Endometrial microvascular endothelial cells (primary cell): ENCODE measurements around the gene HSD3B1. TPM values are rescaled to one million over a fixed set of nuclear protein-coding genes. Genes with fewer than 3 reads are reported as not detected.

ENCODE experiments used
- in situ Hi-C: cut with HindIII; loops from 2 replicates; pipeline ENCODE4 v1.10.0; 2017; ENCODE audit warnings: low sequenced_read_pairs, low pct_unique_long_range_greater_than_20kb; ENCODE audit errors: inconsistent ontology term
- total RNA-seq: library from RNA; depleted of rRNA; stranded (reverse); fragments of >200 nt; gene quantifications from one replicate; pipeline ENCODE4 v1.2.3, GENCODE V29; 2015; ENCODE audit errors: inconsistent ontology term

The HSD3B1 gene
- not detected for total RNA-seq

DNA sequence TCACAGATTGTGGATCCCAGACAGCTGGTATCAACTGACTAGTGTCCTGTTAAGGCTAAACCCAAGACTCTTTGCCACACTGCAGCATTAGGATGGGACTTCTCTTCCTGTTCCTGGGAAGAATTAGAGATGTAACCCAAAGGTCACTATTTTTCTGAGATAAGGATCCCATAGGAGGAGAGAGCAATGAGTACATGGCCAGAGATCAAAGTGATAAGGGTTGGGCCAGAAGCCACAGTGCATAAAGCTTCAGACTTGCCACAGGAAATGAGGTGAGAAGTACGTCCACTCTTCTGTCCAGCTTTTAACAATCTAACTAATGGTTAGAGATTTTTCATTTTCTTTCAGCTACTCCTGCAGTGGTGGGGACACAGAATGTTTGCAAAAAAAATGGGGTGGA is at the start of gene HSD3B1:
Gene HSD3B1, plus strand, starts transcription at position 270 of the 400 bp plus-strand sequence. CDS start 267 bp downstream, outside the sequence.
- in situ Hi-C loops: no loop called here

DNA sequence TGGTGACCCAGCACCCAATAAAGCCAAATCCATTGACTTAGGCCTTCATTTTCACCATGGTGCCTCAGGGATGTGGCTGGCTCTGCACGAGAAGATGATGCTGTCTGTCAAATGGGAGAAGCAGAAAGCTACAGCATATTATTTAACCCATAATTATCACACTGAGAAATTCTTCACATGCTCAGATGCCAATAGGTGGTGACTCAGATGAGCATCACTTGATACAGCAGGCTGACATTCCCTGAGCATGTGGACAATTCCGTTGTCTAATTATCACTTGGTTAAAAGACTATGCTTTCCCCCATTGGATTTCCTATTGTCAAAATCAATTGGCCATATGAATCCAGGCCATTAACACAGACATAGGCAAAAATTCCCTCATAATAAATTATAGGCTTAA is 44.0 kb upstream of the HSD3B1 start:
- in situ Hi-C loops: no loop called here

DNA sequence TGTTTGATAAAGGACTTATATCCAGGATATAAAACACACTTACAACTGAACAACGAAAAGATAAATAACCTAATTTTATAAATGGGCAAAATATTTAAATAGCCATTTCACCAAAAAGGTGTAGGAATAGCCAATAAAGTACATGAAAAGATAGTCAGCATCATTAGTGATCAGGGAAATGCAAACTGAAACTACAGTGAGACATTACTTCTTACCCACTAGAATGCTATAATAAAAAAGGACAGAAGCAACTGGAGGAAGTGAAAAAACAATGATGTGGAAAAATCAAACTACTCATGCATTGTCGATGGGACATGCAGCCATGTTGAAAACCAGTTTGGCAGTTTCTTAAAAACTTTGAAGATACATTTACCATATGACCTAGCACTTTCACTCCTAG is 43.4 kb upstream of the HSD3B1 start:
- in situ Hi-C loops: no loop called here

DNA sequence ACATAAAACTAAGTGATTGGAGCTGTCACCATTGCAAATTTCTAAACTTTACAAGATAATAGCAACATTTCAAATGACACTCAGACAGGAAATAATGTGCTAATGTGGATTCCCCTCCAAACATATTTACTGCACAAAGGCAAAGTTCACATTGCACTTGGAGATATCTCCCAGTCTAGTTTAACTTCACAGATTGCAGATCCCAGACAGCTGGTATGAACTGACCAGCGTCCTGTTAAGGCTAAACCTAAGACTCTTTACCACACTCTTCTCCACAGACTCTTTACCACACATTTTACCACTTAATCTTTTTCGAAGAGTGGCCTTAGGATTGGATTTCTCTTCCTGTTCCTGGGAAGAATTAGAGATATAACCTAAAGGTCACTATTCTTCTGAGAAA is 40.6 kb upstream of the HSD3B1 start:
- in situ Hi-C loops: no loop called here

- in situ Hi-C loops: no loop called here
Measured at GRCh38 chr1:119467219-119467618, 39.8 kb upstream of the HSD3B1 start.

DNA sequence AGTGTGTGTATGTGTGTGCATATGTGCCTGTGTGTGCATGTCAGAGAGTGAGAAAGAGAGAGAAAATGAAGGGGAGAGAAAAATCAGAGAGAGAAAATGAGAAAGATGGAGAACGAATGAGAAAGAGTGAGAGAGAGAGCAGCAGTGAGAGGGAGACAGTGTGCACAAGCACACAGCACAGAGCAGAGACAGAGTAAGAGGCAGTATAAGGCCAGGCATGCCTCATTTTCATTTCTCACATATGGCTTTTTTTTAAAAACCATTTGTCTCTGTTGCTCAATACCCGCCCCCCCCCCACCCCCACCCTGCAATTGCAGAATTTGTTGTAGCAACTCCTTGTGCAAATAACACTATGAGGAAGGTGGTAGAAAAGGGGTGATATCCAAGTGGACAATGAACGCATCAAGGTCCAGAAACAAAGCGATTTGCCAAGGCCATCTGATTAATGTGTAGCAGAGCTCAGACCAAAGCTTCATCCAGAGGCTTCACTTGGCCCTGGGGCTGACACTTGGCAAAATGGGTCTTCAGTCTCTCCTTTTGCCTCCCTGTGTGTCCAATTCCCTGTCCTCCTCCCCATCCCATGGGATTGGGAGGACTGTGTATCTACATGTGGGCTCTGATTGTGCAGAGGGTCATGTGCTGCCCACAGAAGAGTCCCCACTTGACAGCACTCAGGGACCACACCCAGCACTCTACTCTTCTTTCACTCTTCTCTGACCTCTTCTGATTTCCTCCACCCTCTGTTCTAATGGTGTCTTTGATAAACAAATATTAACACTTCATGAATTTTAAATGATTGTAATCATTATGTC is 38.9 kb upstream of the HSD3B1 start:
- in situ Hi-C loops: no loop called here

- in situ Hi-C loops: no loop called here
Measured at GRCh38 chr1:119469741-119470140, 37.3 kb upstream of the HSD3B1 start.

- in situ Hi-C loops: no loop called here
Measured at GRCh38 chr1:119470377-119470776, 36.6 kb upstream of the HSD3B1 start.

DNA sequence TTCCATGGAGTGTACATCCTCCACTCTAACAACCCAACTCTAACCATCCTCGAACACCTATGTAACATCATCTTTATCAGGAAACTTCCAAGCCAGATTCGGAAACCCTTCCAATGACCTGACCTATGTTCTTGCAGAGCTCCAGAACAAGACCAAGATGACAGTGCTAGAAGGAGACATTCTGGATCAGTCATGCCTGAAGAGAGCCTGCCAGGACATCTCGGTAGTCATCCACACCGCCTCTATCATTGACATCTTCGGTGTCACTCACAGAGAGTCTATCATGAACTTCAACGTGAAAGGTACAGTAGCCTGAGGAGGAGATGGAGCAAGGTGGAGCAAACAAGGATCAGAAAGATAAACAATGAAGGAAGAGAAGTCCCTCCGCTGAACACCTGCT is 36.1 kb upstream of the HSD3B1 start:
- in situ Hi-C loops: no loop called here

- in situ Hi-C loops: no loop called here
Measured at GRCh38 chr1:119471566-119471965, 35.4 kb upstream of the HSD3B1 start.

DNA sequence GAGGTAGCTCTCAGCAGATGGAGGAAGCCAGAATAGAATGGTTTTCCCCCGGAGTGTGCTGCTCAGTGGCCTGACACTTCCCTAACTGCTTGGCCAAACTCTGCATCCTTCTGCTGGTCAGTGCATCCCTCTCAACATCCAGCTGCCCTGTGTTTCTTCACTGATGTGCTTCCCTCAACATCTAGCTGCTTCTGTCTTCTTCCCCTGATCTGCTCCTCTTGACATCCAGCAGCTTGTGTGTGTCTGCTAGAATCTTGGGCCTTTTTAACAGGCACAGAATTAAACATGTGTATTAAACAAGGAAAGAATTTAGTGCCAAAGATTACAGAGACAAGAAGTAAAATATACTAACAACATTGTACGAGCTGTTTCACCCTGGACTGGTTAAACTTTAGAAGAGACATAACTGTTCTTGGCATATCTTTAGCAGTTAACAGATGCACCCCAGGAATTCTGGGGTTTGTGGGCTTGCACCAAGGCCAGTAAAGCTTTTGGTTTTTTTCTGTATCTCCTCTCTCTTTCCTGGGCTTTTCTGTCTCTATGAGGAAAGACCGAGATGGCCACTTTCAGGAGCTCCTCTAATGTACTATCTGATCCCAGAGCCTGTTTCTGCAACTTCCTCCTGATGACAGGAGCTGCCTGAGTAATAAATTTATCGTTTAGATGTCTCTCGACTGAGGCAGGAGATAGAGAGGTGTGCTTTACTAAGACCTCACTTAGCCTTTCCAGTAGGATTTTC is 34.8 kb upstream of the HSD3B1 start:
- in situ Hi-C loops: no loop called here

GRCh38 chr1:119472819-119473175 is 34.2 kb upstream of the HSD3B1 start:
- in situ Hi-C loops: no loop called here

DNA sequence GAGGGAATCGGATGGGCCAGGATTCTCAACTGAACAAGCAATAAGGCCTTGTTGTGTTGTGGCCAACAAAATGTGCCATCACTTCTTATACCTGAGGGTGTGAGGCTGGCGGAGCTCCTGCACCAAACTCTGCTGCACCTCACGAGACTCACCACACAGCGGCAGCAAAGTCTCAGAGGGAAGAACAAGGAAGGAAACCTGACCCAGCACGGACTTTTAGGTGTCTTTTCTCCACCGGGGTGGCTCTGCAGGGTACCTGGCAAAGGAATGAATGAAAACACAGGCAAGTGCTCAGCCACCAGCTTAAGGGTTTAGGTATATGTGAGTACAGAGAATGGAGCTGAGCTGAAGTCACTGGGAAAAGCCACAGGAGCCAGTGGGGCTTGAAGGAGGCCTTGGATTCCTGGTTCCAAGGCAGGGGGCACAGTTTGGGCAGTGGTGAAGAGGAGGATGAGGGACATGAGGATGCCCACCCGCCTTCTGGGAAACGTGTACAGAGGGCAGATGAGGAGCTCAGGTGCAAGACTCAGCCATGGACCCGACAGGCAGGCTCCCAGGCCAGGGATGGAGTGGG is 31.1 kb upstream of the HSD3B1 start:
- in situ Hi-C loops: no loop called here

DNA sequence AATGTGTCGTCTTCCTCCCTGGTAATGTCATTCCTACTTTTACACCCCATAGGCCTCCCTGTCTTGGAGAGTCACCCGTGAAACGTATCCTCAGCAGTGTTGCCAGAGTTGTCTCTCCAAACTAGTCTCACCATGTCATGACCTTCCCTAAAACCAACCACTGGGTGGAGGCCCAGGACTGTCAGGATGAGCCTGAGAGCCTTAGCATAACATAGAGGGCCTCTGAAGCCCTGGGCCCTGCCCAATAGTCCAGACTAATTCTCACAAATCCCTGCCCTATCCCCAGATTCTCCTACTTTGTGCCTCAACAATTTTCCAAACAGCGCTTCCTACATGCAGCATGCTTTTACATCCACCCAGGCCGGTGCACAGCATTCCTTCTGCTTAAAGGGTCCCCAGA is 29.3 kb upstream of the HSD3B1 start:
- in situ Hi-C loops: no loop called here

GRCh38 chr1:119480175-119480574 is 26.8 kb upstream of the HSD3B1 start:
- in situ Hi-C loops: no loop called here

- in situ Hi-C loops: no loop called here
Measured at GRCh38 chr1:119481951-119482350, 25.1 kb upstream of the HSD3B1 start.

GRCh38 chr1:119482517-119483425 is 24.2 kb upstream of the HSD3B1 start:
- in situ Hi-C loops: no loop called here

DNA sequence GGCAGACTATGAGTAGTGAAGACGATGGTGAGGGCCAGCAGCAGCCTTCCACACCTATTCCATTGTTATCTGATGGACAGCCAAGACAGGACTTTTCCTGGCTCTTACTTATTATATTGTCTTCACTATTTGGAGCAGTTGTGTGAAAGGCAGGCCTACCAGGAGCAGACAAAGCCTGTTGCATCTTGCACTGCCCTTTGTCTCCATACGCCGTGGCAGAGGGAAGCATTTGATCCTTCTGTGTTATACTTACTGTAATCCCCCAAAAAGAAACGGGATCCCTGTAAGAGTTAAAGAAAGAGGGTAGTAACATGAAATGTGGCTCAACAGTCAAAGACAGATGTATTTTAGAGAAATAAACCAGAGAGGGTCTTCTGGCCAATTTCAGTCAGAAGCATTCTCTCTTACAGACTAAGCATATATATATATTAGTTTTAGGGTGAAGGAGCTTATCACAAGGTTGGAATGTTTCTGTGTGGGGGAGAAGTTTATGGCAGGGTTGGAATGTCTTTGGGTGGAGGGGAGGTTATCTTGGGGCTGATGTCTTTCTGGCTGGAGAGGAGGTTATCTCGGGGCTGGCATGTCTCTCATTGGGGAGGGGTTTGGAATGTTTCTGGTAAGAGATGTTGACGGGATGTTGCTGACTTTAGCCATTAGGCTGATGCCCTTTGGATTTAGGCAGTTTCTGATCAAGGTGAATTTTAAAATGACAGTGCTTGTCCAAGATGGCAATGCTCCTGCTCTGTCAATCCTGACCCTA is 23.4 kb upstream of the HSD3B1 start:
- in situ Hi-C loops: no loop called here
